Retinal pigment epithelial cell (primary cell): ENCODE data around the gene CEP76.
"Not testable (repeated sequence)": the region's sequence is repeated elsewhere in the genome, so short reads cannot be mapped to it uniquely, and the experiment has no call there.

Experiments
- DNase-seq: peaks from one replicate; pipeline ENCODE4 v3.0.0-alpha.2; 2010; ENCODE audit warnings: low read depth
- H3K4me3 ChIP-seq: 2 replicates; pipeline ENCODE4 v1.5.1; 2011; ENCODE audit warnings: mild to moderate bottlenecking, low read length, control low read depth, moderate library complexity
- TF ChIP-seq, protein P1 (sequence below): conservative IDR thresholded peaks from 2 replicates; pipeline ENCODE4 v1.5.1; 2011; ENCODE audit warnings: low read depth, low read length, control low read depth, inconsistent platforms

CEP76 gene

DNA sequence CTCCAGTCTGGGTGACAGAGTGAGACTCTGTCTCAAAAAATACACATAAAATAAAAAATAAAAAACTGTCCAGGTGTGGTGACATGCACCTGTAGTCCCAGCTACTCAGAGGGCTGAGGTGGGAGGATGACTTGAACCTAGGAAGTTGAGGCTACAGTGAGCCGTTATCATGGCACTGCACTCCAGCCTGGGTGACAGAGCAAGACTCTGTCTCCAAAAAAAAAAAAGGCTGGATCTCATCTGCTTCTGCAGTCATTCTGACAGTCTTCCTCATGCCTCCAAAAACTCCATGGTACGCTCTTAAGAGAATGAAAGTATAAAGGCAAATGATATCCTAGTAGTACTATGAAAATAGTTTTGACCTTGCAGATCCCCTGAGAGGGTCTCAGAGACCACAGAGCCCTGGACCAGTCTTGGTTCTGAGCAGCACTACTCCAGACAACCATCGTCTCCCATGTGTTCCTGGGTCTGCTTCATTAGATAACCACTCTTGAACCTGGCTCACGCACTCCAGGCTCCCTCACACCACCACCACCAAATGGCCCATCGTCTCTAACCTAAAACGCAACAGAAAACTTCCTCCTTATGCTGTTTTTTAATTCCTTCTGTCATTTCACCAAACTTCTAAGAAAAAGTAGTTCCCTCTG is 70.6 kb downstream of the CEP76 start:
- no peak for DNase-seq
- TF ChIP-seq, protein P1, sequence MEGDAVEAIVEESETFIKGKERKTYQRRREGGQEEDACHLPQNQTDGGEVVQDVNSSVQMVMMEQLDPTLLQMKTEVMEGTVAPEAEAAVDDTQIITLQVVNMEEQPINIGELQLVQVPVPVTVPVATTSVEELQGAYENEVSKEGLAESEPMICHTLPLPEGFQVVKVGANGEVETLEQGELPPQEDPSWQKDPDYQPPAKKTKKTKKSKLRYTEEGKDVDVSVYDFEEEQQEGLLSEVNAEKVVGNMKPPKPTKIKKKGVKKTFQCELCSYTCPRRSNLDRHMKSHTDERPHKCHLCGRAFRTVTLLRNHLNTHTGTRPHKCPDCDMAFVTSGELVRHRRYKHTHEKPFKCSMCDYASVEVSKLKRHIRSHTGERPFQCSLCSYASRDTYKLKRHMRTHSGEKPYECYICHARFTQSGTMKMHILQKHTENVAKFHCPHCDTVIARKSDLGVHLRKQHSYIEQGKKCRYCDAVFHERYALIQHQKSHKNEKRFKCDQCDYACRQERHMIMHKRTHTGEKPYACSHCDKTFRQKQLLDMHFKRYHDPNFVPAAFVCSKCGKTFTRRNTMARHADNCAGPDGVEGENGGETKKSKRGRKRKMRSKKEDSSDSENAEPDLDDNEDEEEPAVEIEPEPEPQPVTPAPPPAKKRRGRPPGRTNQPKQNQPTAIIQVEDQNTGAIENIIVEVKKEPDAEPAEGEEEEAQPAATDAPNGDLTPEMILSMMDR: no peak
- H3K4me3 ChIP-seq: no peak overlapping the region

DNA sequence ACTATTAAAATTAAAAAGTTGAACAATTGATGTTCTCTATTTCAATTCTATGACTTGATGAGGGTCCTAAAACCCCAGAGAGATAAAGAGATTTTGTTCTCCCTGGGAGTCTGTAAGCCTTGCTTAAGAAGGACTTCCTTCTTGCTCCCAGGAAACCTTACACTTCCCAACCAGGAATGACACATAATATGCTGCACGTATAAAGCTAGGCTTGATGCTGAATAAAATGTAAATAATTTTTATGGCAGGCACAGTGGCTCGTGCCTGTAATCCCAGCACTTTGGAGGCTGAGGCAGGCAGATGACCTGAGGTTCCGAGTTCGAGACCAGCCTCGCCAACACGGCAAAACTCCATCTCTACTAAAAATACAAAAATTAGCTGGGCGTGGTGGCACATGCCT is 72.4 kb downstream of the CEP76 start:
- DNase-seq: no peak
- TF ChIP-seq, protein P1: no peak
- no peak overlapping the region for H3K4me3 ChIP-seq

DNA sequence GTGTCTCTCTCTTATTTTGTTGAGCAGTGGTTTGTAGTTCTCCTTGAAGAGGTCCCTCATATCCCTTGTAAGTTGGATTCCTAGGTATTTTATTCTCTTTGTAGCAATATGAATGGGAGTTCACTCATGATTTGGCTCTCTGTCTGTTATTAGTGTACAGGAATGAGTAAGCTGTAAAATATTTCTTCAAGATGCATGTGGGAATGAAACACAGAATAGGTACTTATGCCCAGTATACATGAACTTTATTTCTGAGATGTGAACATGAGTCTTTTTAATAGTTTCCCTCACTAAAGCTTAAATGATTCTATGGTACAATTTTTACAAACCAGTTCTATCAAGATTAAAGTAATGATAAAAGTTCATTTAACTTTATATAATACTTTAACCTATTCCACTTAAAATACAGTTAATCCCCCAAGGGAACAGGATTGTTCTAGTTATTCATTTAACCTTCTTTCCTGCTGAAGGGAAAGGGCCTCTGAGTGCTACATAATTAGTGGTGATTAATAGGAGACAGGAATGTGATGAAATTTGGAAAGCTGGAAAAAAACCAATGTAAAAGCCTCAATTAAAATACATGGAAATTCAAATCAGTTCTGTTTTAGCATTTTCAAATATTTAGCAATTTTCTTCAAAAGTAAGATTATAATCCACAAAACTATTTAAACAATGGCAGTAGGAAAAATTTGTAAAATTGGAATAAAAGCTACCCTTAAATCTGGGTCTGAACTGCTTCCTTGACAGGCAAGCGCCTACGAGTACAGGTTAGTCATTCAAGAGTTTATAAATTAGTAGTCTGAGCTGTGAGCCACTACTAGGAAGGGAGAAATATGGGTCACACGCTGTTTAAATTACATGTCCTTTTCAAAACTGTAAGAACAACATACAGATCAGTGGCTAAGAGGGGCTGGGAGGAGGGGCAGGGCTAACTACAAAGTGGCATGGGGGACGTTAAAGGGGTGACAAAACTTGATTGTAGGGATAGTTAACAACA is 73.5 kb downstream of the CEP76 start:
- TF ChIP-seq, protein P1: no peak
- peak; percentile 83 for DNase-seq
- H3K4me3 ChIP-seq: no peak overlapping the region

DNA sequence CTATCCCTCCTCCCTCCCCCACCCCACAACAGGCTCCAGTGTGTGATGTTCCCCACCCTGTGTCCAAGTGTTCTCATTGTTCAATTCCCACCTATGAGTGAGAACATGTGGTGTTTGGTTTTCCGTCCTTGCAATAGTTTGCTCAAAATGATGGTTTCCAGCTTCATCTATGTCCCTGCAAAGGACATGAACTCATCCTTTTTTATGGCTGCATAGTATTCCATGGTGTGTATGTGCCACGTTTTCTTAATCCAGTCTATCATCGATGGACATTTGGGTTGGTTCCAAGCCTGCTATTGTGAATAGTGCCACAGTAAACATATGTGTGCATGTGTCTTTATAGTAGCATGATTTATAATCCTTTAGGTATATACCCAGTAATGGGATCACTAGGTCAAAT is 75.3 kb downstream of the CEP76 start:
- DNase-seq, H3K4me3 ChIP-seq: not testable (repeated sequence)

DNA sequence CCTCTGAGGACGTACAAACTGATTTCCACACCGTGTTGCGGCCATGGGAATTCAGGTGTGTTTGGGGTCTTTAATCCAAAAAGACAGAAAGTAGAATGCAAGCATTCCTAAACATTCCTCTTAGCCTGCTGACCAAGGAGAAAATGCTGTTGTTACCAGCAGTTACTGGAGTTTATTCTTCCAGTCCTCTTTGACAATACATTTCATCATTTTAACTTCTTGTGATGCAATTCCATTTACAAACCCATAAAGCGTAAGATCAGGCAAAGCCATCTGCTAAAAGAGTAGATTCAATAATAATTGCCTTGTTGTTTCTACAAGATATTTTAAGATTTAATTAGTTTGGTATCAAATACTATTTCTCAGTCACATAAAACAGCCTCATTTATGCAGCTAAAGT is 77.3 kb downstream of the CEP76 start:
- TF ChIP-seq, protein P1: no peak
- no peak overlapping the region for H3K4me3 ChIP-seq
- DNase-seq: no peak
